HG03097 (cell line): ENCODE results near the gene MPPED1.

Experiments used
- ATAC-seq: cut with Tn5 transposase; IDR thresholded peaks from one replicate; pipeline ENCODE4 v1.9.1; 2021; ENCODE audit not compliant: unreplicated experiment, low FRiP score

The MPPED1 gene

GRCh38 chr22:43411869-43412807 is at the start of gene MPPED1:
MPPED1 (plus strand) TSS chr22:43412014; CDS start chr22:43424986, 12,972 bp downstream.
- ATAC-seq: no peak

GRCh38 chr22:43363315-43364168 is 48.3 kb upstream of the MPPED1 start:
- no peak for ATAC-seq

GRCh38 chr22:43364169-43364435 is 47.7 kb upstream of the MPPED1 start:
- no peak for ATAC-seq

GRCh38 chr22:43365715-43366440 is 45.9 kb upstream of the MPPED1 start:
- no peak for ATAC-seq

GRCh38 chr22:43370036-43370435 is 41.8 kb upstream of the MPPED1 start:
- no peak for ATAC-seq

- ATAC-seq: no peak
Measured at GRCh38 chr22:43375951-43376455, 35.8 kb upstream of the MPPED1 start.

- ATAC-seq: no peak
Measured at GRCh38 chr22:43376765-43377547, 34.9 kb upstream of the MPPED1 start.

GRCh38 chr22:43377548-43377895 is 34.3 kb upstream of the MPPED1 start:
- ATAC-seq: no peak

- ATAC-seq: peak; percentile 60
Measured at GRCh38 chr22:43377896-43378704, 33.7 kb upstream of the MPPED1 start.

- no peak for ATAC-seq
Measured at GRCh38 chr22:43381693-43382092, 30.1 kb upstream of the MPPED1 start.

- ATAC-seq: no peak
Measured at GRCh38 chr22:43384863-43385262, 27.0 kb upstream of the MPPED1 start.

GRCh38 chr22:43385770-43386641 is 25.8 kb upstream of the MPPED1 start:
- ATAC-seq: no peak

GRCh38 chr22:43387815-43388214 is 24.0 kb upstream of the MPPED1 start:
- no peak for ATAC-seq

- ATAC-seq: no peak
Measured at GRCh38 chr22:43388420-43388851, 23.4 kb upstream of the MPPED1 start.

GRCh38 chr22:43389227-43389836 is 22.5 kb upstream of the MPPED1 start:
- no peak for ATAC-seq

GRCh38 chr22:43390166-43390565 is 21.6 kb upstream of the MPPED1 start:
- ATAC-seq: no peak

GRCh38 chr22:43390872-43391271 is 20.9 kb upstream of the MPPED1 start:
- ATAC-seq: no peak

GRCh38 chr22:43391306-43391705 is 20.5 kb upstream of the MPPED1 start:
- no peak for ATAC-seq
